PFSK-1 (cell line): ENCODE measurements around the gene ZNF362.

Source experiments
- FOXP2 ChIP-seq: optimal IDR thresholded peaks from 2 replicates; pipeline ENCODE3; 2011; ENCODE audit warnings: borderline replicate concordance, control low read depth, inconsistent platforms; ENCODE audit not compliant: insufficient read depth; ENCODE audit errors: extremely low read length, extremely low read depth
- POLR2AphosphoS5 ChIP-seq: IDR thresholded peaks from 2 replicates; pipeline ENCODE4 v1.6.1; 2012; ENCODE audit warnings: low read depth, mild to moderate bottlenecking, control low read depth, low read length, moderate library complexity
- REST ChIP-seq, 2 experiments: IDR thresholded peaks; 2 replicates each; pipeline versions ENCODE4 v1.6.1 to v1.8.0; 2011 to 2012; ENCODE audit warnings: low read depth in 2 of 2, low read length in 2 of 2, control low read depth in 1 of 2, inconsistent platforms in 1 of 2, mild to moderate bottlenecking in 1 of 2, moderate library complexity in 1 of 2; ENCODE audit not compliant: insufficient read depth in 1 of 2
- SIN3A ChIP-seq: IDR thresholded peaks from 2 replicates; pipeline ENCODE4 v1.6.1; 2012; ENCODE audit warnings: mild to moderate bottlenecking, low read length, moderate library complexity, borderline replicate concordance; ENCODE audit not compliant: insufficient read depth
- TAF1 ChIP-seq: IDR thresholded peaks from 2 replicates; pipeline ENCODE4 v1.6.1; 2012; ENCODE audit warnings: low read length, control low read depth, borderline replicate concordance; ENCODE audit not compliant: insufficient read depth

Gene ZNF362

GRCh38 chr1:33265780-33266605 is 9.7 kb downstream of the ZNF362 start:
- TF ChIP-seq FOXP2: no peak
- TF ChIP-seq POLR2AphosphoS5: no peak
- no peak for TF ChIP-seq REST (IDR thresholded peaks at IDR 0.05; ENCODE audit: insufficient read depth in 1 of 2, low read depth in 2 of 2, low read length in 2 of 2)
- no peak for TF ChIP-seq SIN3A
- TF ChIP-seq TAF1: no peak

GRCh38 chr1:33266766-33267165 is 10.5 kb downstream of the ZNF362 start:
- no peak for TF ChIP-seq SIN3A

DNA sequence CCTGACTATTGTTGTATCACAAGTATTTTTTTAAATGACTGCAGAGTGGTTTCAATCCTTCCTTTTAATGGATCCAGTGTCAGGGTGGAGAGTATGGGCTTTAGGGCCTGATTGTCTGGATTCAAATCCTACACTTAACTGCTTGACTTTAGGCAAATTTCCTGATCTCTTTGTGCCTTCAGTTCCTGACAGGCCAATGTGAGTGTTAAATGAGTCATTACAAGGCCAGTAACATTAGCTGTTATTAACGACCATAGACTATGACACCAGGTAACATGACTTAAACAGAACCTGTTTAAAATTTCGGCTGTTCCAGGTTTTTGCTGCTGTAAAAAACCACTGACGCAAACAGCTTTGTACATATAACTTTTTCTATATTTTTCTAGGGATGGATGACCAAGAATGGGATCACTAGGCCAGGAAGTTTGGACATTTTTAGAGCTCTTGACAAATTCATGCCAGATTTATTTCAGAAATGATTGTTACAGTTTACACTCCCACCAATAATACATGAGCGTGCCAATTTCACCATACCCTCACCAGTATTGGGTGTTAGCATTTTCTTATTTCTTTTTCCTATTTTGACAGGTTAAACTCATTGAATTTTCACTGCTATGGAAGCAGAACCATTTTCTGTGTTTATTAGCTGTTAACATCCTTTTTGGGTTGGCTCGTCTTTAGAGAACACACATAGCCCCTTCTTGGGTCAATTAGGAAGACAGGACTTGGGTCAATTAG is 11.3 kb downstream of the ZNF362 start:
- TF ChIP-seq REST (IDR thresholded peaks at IDR 0.05; ENCODE audit: insufficient read depth in 1 of 2, low read depth in 2 of 2, low read length in 2 of 2) (no peak), FOXP2 (no peak), SIN3A (no peak), POLR2AphosphoS5 (no peak), TAF1 (no peak)

- no peak for TF ChIP-seq TAF1
- no peak for TF ChIP-seq REST (IDR thresholded peaks at IDR 0.05; ENCODE audit: insufficient read depth in 1 of 2, low read depth in 2 of 2, low read length in 2 of 2)
- no peak for TF ChIP-seq SIN3A
- TF ChIP-seq POLR2AphosphoS5: no peak
- no peak for TF ChIP-seq FOXP2
Measured at GRCh38 chr1:33268457-33268856, 12.2 kb downstream of the ZNF362 start.

- TF ChIP-seq POLR2AphosphoS5 (no peak), REST (IDR thresholded peaks at IDR 0.05; ENCODE audit: insufficient read depth in 1 of 2, low read depth in 2 of 2, low read length in 2 of 2) (no peak), FOXP2 (no peak), TAF1 (no peak), SIN3A (no peak)
Measured at GRCh38 chr1:33268927-33269610, 12.8 kb downstream of the ZNF362 start.
